Cerebellar cortex (tissue), 1 donor: ENCODE measurements around the gene TMEM74B.

ENCODE experiments used
- DNase-seq: peaks from one replicate; pipeline ENCODE4 v3.0.0-alpha.2; 2015; ENCODE audit warnings: low spot score

The TMEM74B gene

DNA sequence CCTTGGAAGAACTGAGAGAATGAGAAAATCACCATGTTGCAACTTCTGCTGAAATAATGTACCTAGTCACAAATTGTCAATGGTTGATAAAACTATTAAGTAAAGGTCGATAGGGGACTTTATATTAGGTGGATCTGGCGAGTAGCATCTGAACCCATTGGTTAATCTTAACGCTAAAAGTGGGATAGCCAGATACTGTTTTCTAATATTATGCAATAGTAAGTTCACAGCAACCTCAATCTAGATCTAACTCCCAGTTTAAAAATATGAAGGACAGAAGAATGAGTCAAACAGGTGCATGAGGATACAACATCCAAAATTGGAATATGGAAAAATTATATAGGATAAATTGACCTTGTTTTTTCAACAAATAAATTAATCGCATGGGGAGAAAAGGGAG, 47.5 kb downstream of the TMEM74B start:
- DNase-seq: no peak

DNA sequence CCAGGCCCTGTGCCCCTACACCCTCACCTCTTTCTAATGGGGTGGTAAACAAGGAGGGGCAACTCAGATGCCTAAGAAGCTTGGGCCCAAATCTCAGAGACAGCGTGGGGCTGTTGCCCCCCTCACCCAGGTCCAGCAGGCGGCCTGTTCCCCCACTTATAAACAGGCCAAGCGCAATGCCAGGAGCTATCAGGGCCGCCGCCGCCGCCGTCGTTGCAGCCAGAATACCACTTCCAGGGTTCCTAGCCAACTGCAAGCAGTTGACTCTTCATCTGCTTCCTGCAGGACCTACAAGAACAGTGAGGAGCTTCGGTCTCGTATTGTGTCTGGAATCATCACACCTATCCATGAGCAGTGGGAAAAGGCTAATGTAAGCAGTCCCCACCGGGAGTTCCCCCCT, 49.9 kb downstream of the TMEM74B start:
- no peak for DNase-seq

DNA sequence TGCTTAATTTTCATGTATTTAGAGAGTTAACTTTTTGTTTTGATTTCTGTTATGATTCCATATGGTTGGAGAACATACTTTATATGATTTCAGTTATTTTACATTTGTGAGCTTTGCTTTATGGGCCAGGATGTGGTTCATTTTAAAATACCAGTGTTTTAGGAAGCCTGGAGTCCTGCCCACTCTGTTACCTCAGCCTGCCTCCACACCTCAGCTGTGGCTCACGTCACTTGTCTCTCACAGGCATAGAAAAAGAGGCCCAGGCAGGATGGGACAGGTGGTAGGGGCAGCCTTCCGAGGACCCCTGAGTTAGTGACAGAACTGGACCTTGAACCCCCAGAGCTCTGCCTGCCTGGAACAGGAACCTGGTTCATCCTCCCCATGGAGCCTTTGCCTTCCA, 50.4 kb downstream of the TMEM74B start:
- no peak for DNase-seq

DNA sequence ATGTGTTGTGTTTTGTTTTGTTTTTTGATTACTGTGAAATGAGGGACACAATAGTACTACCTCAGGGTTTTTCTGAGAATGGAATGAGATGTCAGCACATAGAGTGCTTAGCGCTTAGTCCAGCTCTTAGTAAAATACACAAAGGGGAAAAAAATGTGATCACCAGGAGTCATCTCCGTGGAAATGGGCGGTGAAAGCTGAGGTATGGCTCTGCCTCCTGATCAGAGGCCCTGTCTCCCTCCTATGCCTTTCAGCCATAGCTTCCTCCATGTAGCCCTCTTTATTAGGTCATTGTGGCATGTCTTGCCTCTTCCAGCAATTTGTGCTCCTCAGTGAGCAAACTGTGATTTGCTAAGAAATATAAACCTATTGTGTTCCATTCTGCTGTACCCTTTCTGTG, 53.4 kb downstream of the TMEM74B start:
- no peak for DNase-seq

DNA sequence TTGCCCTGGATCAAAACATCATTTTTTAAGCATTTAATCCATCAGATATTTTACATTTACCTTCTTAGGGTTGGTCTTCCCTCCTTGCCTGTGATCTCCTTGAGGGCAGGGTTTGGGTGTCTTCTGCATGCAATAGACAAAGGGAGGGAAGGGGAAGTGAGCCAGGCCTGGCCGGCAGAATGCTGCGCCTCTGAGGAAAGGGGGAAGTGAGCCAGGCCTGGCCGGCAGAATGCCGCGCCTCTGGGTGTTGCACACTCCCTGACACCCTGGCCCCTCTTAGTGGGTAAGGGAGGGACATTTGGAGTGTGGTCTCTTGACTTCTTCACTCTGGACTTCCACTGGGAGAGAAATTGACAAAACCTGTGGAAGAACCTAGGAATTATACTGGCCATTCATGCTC, 53.9 kb downstream of the TMEM74B start:
- no peak for DNase-seq
